Neural crest cell (in vitro differentiated cells): ENCODE data around the gene RASSF7. TPM values are rescaled to one million over a fixed set of nuclear protein-coding genes. Genes with fewer than 3 reads are reported as not detected.

Experiments used
- DNase-seq: peaks from one replicate; pipeline ENCODE4 v3.0.0; 2021; ENCODE audit warnings: low read depth, mixed read lengths, low spot score
- H3K27ac Mint-ChIP-seq: one replicate; pipeline ENCODE4 v1.8.0; 2021; ENCODE audit warnings: mild to moderate bottlenecking, mixed read lengths; ENCODE audit not compliant: unreplicated experiment
- H3K27me3 Mint-ChIP-seq: 2 replicates; pipeline ENCODE4 v1.8.0; 2021; ENCODE audit warnings: low read depth, mild to moderate bottlenecking, mixed read lengths
- H3K36me3 Mint-ChIP-seq: 2 replicates; pipeline ENCODE4 v1.8.0; 2021; ENCODE audit warnings: low read depth, mild to moderate bottlenecking, mixed read lengths
- H3K4me1 Mint-ChIP-seq: 2 replicates; pipeline ENCODE4 v1.8.0; 2021; ENCODE audit warnings: mixed read lengths
- H3K4me3 Mint-ChIP-seq: one replicate; pipeline ENCODE4 v1.8.0; 2021; ENCODE audit warnings: mild to moderate bottlenecking, mixed read lengths
- H3K9me3 Mint-ChIP-seq: 2 replicates; pipeline ENCODE4 v1.8.0; 2021; ENCODE audit warnings: mixed read lengths
- CTCF ChIP-seq: fragments of 200-600 bp; sonication (generic); conservative IDR thresholded peaks from 2 replicates; pipeline ENCODE4 v1.5.0; 2021; ENCODE audit warnings: antibody characterized with exemption, mild to moderate bottlenecking
- total RNA-seq: library from RNA; stranded (reverse); gene quantifications from 2 replicates; pipeline ENCODE4 v1.2.1, GENCODE V29; 2021

The RASSF7 gene
- total RNA-seq, 1 donor from 2014 or later = 7.3 TPM

GRCh38 chr11:586376-587316, 25.9 kb downstream of the RASSF7 start:
- no peaks in the 10 kb centered on the region for H3K4me1 Mint-ChIP-seq
- H3K4me3 Mint-ChIP-seq = no peak overlapping the region
- no peak for TF ChIP-seq CTCF
- no peaks in the 10 kb centered on the region for H3K27me3 Mint-ChIP-seq
- H3K9me3 Mint-ChIP-seq = no peaks in the 10 kb centered on the region
- peaks cover 6% of the 10 kb centered on the region for H3K36me3 Mint-ChIP-seq
- no peak for DNase-seq
- H3K27ac Mint-ChIP-seq = no peak overlapping the region

- no peak for DNase-seq
- no peak for TF ChIP-seq CTCF
- Mint-ChIP-seq H3K9me3 (no peaks in the 10 kb centered on the region), H3K36me3 (peaks cover 9% of the 10 kb centered on the region), H3K4me3 (no peak overlapping the region), H3K27me3 (no peaks in the 10 kb centered on the region), H3K4me1 (no peaks in the 10 kb centered on the region), H3K27ac (no peak overlapping the region)
These were observed 26.8 kb downstream of the RASSF7 start for GRCh38 chr11:587546-587945.

DNA sequence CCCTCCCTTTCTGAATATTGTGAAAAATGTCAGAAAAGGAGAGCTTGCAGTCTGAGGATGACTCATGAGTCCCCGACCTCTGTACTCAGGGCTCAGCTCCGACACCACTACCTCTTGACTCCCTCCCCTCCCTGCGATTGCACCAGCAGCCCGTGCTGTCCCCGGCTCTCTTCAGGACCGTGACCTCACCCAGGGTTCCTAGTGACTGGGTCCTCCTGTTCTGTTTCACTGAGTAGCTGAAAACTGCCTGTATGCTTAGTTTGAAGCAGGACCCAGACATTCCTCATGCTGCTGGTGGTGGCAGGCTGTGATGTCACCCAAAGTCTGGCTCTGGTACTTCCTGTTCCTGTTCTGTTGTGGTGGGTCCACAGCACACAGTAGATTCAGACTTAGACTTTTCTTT, 27.2 kb downstream of the RASSF7 start:
- no peaks in the 10 kb centered on the region for H3K27me3 Mint-ChIP-seq
- no peak for TF ChIP-seq CTCF
- no peaks in the 10 kb centered on the region for H3K9me3 Mint-ChIP-seq
- H3K27ac Mint-ChIP-seq = no peak overlapping the region
- H3K4me1 Mint-ChIP-seq = no peaks in the 10 kb centered on the region
- peaks cover 9% of the 10 kb centered on the region for H3K36me3 Mint-ChIP-seq
- no peak for DNase-seq
- H3K4me3 Mint-ChIP-seq = no peak overlapping the region

GRCh38 chr11:589798-590197, 29.0 kb downstream of the RASSF7 start:
- H3K36me3 Mint-ChIP-seq = peaks cover 9% of the 10 kb centered on the region
- DNase-seq = no peak
- no peak overlapping the region for H3K27ac Mint-ChIP-seq
- no peaks in the 10 kb centered on the region for H3K4me1 Mint-ChIP-seq
- H3K27me3 Mint-ChIP-seq = no peaks in the 10 kb centered on the region
- H3K4me3 Mint-ChIP-seq = no peak overlapping the region
- no peaks in the 10 kb centered on the region for H3K9me3 Mint-ChIP-seq
- TF ChIP-seq CTCF = no peak

DNA sequence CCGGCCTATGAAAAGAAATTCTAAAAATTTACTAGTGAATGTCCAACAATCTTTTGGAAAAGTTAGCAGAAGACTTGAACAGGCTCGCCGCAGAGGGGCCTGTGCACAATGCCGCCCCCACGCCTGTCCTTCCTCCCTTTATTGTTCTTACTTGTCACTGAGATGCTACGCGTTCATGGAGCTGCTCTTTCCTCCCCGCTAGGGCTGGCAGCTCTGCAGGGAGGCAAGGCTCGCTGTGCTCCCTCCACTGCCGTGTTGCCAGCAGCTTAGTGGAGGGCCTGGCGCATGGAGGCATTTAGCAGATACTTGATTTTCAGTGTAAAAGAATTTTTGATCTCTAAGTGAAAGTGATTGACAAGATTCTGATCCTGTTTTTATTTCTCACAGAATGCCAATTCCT, 30.2 kb downstream of the RASSF7 start:
- no peak for DNase-seq
- Mint-ChIP-seq H3K4me3 (no peak overlapping the region), H3K36me3 (peaks cover 9% of the 10 kb centered on the region), H3K27ac (no peak overlapping the region), H3K9me3 (no peaks in the 10 kb centered on the region), H3K27me3 (no peaks in the 10 kb centered on the region), H3K4me1 (no peaks in the 10 kb centered on the region)
- TF ChIP-seq CTCF = no peak
